Endothelial cell of umbilical vein (primary cell): ENCODE results near the gene FMN1. TPM values are rescaled to one million over a fixed set of nuclear protein-coding genes. Genes with fewer than 3 reads are reported as not detected.

Experiments used
- BruUV-seq: library from RNA; stranded (reverse); fragments of 400-500 nt; replicated peaks from 2 replicates; lab custom pipeline; 2021; lab: Mats Ljungman, UMichigan
- CTCF ChIA-PET: fragments of 300-600, 350-600 bp; sonication (Branson Sonifier 250); formaldehyde crosslinking; loops from one replicate; lab custom pipeline; 2021; ENCODE audit warnings: antibody characterized with exemption, inconsistent platforms; lab: Charles Lee
- POLR2A ChIA-PET: fragments of 300-600, 350-600 bp; sonication (Branson Sonifier 250); formaldehyde crosslinking; loops from one replicate; lab custom pipeline; 2021; ENCODE audit warnings: antibody characterized with exemption, inconsistent platforms; lab: Charles Lee
- DNase-seq: peaks from one replicate; pipeline ENCODE4 v3.0.0-alpha.2; 2011; ENCODE audit warnings: low read depth, low spot score
- FAIRE-seq: peaks from 2 replicates; lab custom pipeline; 2011; peaks lifted over from hg19 to GRCh38; lab: Jason Lieb, UNC
- H2AFZ ChIP-seq: 2 replicates; pipeline ENCODE4 v1.6.0; 2012; ENCODE audit warnings: low read depth, low read length, control low read depth, inconsistent platforms
- H3K27ac ChIP-seq: 2 replicates; pipeline ENCODE4 v1.5.1; 2011; ENCODE audit warnings: low read depth, mild to moderate bottlenecking, control low read depth, low read length, moderate library complexity; ENCODE audit not compliant: insufficient read depth
- H3K27me3 ChIP-seq, 2 experiments: 2 replicates each; pipeline versions ENCODE4 v1.6.0 to v1.6.1; 2011; ENCODE audit warnings: low read length in 2 of 2, mixed read lengths in 1 of 2; ENCODE audit not compliant: control insufficient read depth in 2 of 2, insufficient read depth in 2 of 2
- H3K36me3 ChIP-seq, 2 experiments: 2 replicates in 1 of 2; 3 replicates in 1 of 2; pipeline ENCODE4 v1.5.1; 2011; ENCODE audit warnings: low read length in 2 of 2, mild to moderate bottlenecking in 1 of 2, moderate library complexity in 1 of 2; ENCODE audit not compliant: control insufficient read depth in 2 of 2, insufficient read depth in 2 of 2; ENCODE audit errors: extremely low read depth in 1 of 2
- H3K4me1 ChIP-seq: 3 replicates; pipeline ENCODE4 v1.5.1; 2011; ENCODE audit warnings: mild to moderate bottlenecking, low read length; ENCODE audit not compliant: control insufficient read depth, insufficient read depth; ENCODE audit errors: extremely low read depth
- H3K4me2 ChIP-seq: 2 replicates; pipeline ENCODE4 v1.6.1; 2011; ENCODE audit warnings: low read length, control low read depth, mixed read lengths; ENCODE audit not compliant: insufficient read depth
- H3K4me3 ChIP-seq, 3 experiments: fragments of 200-600 bp in 1 of 3; sonication (generic), shearing (Covaris generic) in 1 of 3; replicated peaks in 1 of 3; 2 replicates each; pipeline ENCODE4 v1.5.1; 2011 to 2016; ENCODE audit warnings: control low read depth in 3 of 3, low read length in 3 of 3, mild to moderate bottlenecking in 2 of 3, inconsistent platforms in 1 of 3, low read depth in 1 of 3, moderate library complexity in 1 of 3; ENCODE audit not compliant: insufficient read depth in 1 of 3
- H3K79me2 ChIP-seq: 2 replicates; pipeline ENCODE4 v1.6.0; 2012; ENCODE audit warnings: low read length, inconsistent platforms; ENCODE audit not compliant: control insufficient read depth, insufficient read depth
- H3K9ac ChIP-seq: replicated peaks from 2 replicates; pipeline ENCODE3; 2011; ENCODE audit warnings: low read length, control low read depth; ENCODE audit not compliant: insufficient read depth; ENCODE audit errors: extremely low read depth
- H3K9me1 ChIP-seq: replicated peaks from 3 replicates; pipeline ENCODE4 v1.6.0; 2011; ENCODE audit warnings: mild to moderate bottlenecking, low read length; ENCODE audit not compliant: control insufficient read depth, insufficient read depth; ENCODE audit errors: extremely low read depth
- H3K9me3 ChIP-seq: replicated peaks from 2 replicates; pipeline ENCODE4 v1.5.1; 2012; ENCODE audit warnings: low read length, inconsistent platforms; ENCODE audit not compliant: control insufficient read depth, insufficient read depth
- H4K20me1 ChIP-seq: replicated peaks from 2 replicates; pipeline ENCODE3; 2011; ENCODE audit warnings: mild to moderate bottlenecking, low read length; ENCODE audit not compliant: control insufficient read depth, insufficient read depth; ENCODE audit errors: extremely low read depth
- CTCF ChIP-seq, 2 donors: IDR thresholded peaks; 1 replicate in 1 of 2; 2 replicates in 1 of 2; pipeline ENCODE4 v1.5.1; 2011; ENCODE audit warnings: low read length in 2 of 2, mild to moderate bottlenecking in 2 of 2, moderate library complexity in 2 of 2, control low read depth in 1 of 2, inconsistent platforms in 1 of 2, low read depth in 1 of 2; ENCODE audit not compliant: insufficient read depth in 1 of 2; ENCODE audit errors: extremely low read depth in 1 of 2
- EZH2 ChIP-seq: IDR thresholded peaks from 2 replicates; pipeline ENCODE4 v1.6.1; 2012; ENCODE audit warnings: borderline replicate concordance, low read depth, mild to moderate bottlenecking, moderate library complexity, low read length, inconsistent platforms; ENCODE audit not compliant: severe bottlenecking
- FOS ChIP-seq: IDR thresholded peaks from 2 replicates; pipeline ENCODE4 v1.6.1; 2011; ENCODE audit warnings: mild to moderate bottlenecking, low read length, moderate library complexity, borderline replicate concordance; ENCODE audit not compliant: insufficient read depth
- GATA2 ChIP-seq: IDR thresholded peaks from 2 replicates; pipeline ENCODE4 v1.7.0; 2011; ENCODE audit warnings: low read depth, mild to moderate bottlenecking, moderate library complexity, mixed read lengths, low read length; ENCODE audit not compliant: insufficient read length, insufficient read depth
- JUN ChIP-seq: IDR thresholded peaks from 2 replicates; pipeline ENCODE4 v1.6.1; 2011; ENCODE audit warnings: borderline replicate concordance, low read depth; ENCODE audit not compliant: insufficient read length, insufficient read depth
- MAX ChIP-seq: IDR thresholded peaks from 2 replicates; pipeline ENCODE4 v1.6.1; 2011; ENCODE audit not compliant: insufficient read depth, insufficient read length
- MYC ChIP-seq: IDR thresholded peaks from one replicate; pipeline ENCODE4 v1.6.1; 2011; ENCODE audit warnings: mild to moderate bottlenecking, low read depth, low read length
- POLR2A ChIP-seq: IDR thresholded peaks from 2 replicates; pipeline ENCODE4 v1.6.1; 2012; ENCODE audit warnings: low read depth, mild to moderate bottlenecking, control low read depth, low read length
- POLR2AphosphoS5 ChIP-seq: IDR thresholded peaks from 2 replicates; pipeline ENCODE4 v1.6.1; 2012; ENCODE audit warnings: low read depth, mild to moderate bottlenecking, control low read depth, low read length, moderate library complexity; ENCODE audit not compliant: insufficient read depth
- dilution Hi-C: fragments of 300-500 bp; cut with MboI; formaldehyde crosslinking; loops from one replicate; pipeline ENCODE4 v1.15.0; 2019; ENCODE audit warnings: low sequenced_read_pairs; ENCODE audit not compliant: extremely low pct_ligation_motif_present
- intact Hi-C: fragments of 100-400 bp; cut with micrococcal nuclease; formaldehyde crosslinking; loops from one replicate; pipeline ENCODE4 v1.10.0; 2022
- polyA plus RNA-seq, 4 experiments: library from polyadenylated mRNA; depleted of rRNA in 3 of 4; stranded (reverse) in 3 of 4; unstranded in 1 of 4; fragments of >200 nt; gene quantifications; 2 replicates each; pipeline versions ENCODE4 v1.2.1 to v1.2.3, GENCODE V29; 2011 to 2012; ENCODE audit warnings: missing spikeins in 1 of 4
- total RNA-seq: library from RNA; stranded (reverse); gene quantifications from 2 replicates; pipeline ENCODE4 v1.2.3, GENCODE V29; 2021

The FMN1 gene
- total and polyA plus RNA-seq, 2 donors (not counting 3 experiments of a cell fraction or from before 2014, with no cell fraction given): 0.01 to 0.29 TPM

- no peaks in the 10 kb centered on the region for H3K9me3 ChIP-seq
- no peak overlapping the region for H3K27ac ChIP-seq
- CTCF ChIA-PET: no interaction called here
- no TSS peak for BruUV-seq
- dilution Hi-C loops (no loop called here), intact Hi-C loops (no loop called here)
- peak overlapping the region; percentile 35 for H3K4me2 ChIP-seq
- no peak overlapping the region for H3K9ac ChIP-seq
- no peaks in the 10 kb centered on the region for H3K9me1 ChIP-seq
- DNase-seq: peak; percentile 5
- no peak overlapping the region for H2AFZ ChIP-seq
- POLR2A ChIA-PET: no interaction called here
- no peak overlapping the region for H3K4me3 ChIP-seq
- peaks cover 4% of the 10 kb centered on the region for H3K4me1 ChIP-seq
- FAIRE-seq: peak; percentile 37
- H3K79me2 ChIP-seq: no peaks in the 10 kb centered on the region
- no peaks in the 10 kb centered on the region for H4K20me1 ChIP-seq
- TF ChIP-seq POLR2A: no peak
- TF ChIP-seq EZH2: peak; percentile 46
- no peaks in the 10 kb centered on the region for H3K36me3 ChIP-seq
- H3K27me3 ChIP-seq: peaks cover 53 to 84% of the 10 kb centered on the region in 2 experiments
Observed at GRCh38 chr15:32716915-32717425, 477.5 kb downstream of the FMN1 start.

- Histone ChIP-seq H3K9ac (no peak overlapping the region), H3K27ac (no peak overlapping the region), H4K20me1 (no peaks in the 10 kb centered on the region), H3K27me3 (peaks cover 53 to 82% of the 10 kb centered on the region in 2 experiments), H3K9me1 (no peaks in the 10 kb centered on the region), H3K4me1 (peaks cover 4% of the 10 kb centered on the region), H3K4me2 (peak overlapping the region; percentile 35), H3K36me3 (no peaks in the 10 kb centered on the region), H2AFZ (no peak overlapping the region), H3K9me3 (no peaks in the 10 kb centered on the region), H3K79me2 (no peaks in the 10 kb centered on the region), H3K4me3 (no peak overlapping the region)
- DNase-seq (no peak), FAIRE-seq (no peak)
- ChIA-PET CTCF (interaction anchor here (0.8 to 2.0 kb wide), 2 partner anchors 14 to 220 kb away, joined by 3 to 4 read pairs; no protein-coding TSS in a partner anchor), POLR2A (no interaction called here)
- TF ChIP-seq CTCF (IDR thresholded peaks at IDR 0.05; ENCODE audit: extremely low read depth in 1 of 2, insufficient read depth in 1 of 2, low read depth in 1 of 2, low read length in 2 of 2) (no peak), MYC (no peak), POLR2AphosphoS5 (no peak), POLR2A (no peak), JUN (no peak), EZH2 (no peak), GATA2 (no peak), MAX (no peak), FOS (no peak)
- dilution Hi-C loops: no loop called here
- BruUV-seq: no TSS peak
- intact Hi-C loops: no loop called here
Observed at GRCh38 chr15:32716216-32716914, 478.1 kb downstream of the FMN1 start.
